NT2/D1 (cell line): ENCODE measurements around the gene CHPT1.

Experiments
- DNase-seq: peaks from one replicate; pipeline ENCODE4 v3.0.0-alpha.2; 2011; ENCODE audit warnings: low read depth, low spot score
- H3K27me3 ChIP-seq: 2 replicates; pipeline ENCODE4 v1.6.0; 2011; ENCODE audit warnings: mild to moderate bottlenecking; ENCODE audit not compliant: insufficient read length, insufficient read depth
- H3K36me3 ChIP-seq: 2 replicates; pipeline ENCODE4 v1.6.1; 2011; ENCODE audit warnings: mild to moderate bottlenecking, low read length, mixed read lengths; ENCODE audit not compliant: insufficient read depth, insufficient read length
- H3K4me1 ChIP-seq: 2 replicates; pipeline ENCODE4 v1.5.1; 2011; ENCODE audit not compliant: insufficient read depth, insufficient read length
- H3K4me3 ChIP-seq: 2 replicates; pipeline ENCODE4 v1.5.1; 2011; ENCODE audit warnings: low read depth; ENCODE audit not compliant: insufficient read length
- H3K9ac ChIP-seq: 2 replicates; pipeline ENCODE4 v1.6.0; 2011; ENCODE audit warnings: low read depth; ENCODE audit not compliant: insufficient read length
- H3K9me3 ChIP-seq: 2 replicates; pipeline ENCODE4 v1.5.1; 2011; ENCODE audit warnings: mild to moderate bottlenecking, low read length; ENCODE audit not compliant: insufficient read depth
- SUZ12 ChIP-seq: IDR thresholded peaks from 2 replicates; pipeline ENCODE4 v1.6.1; 2011; ENCODE audit not compliant: insufficient read length, insufficient read depth; ENCODE audit errors: extremely low read depth
- YY1 ChIP-seq: IDR thresholded peaks from 2 replicates; pipeline ENCODE4 v1.6.1; 2011; ENCODE audit not compliant: insufficient read length, insufficient read depth
- ZNF274 ChIP-seq: IDR thresholded peaks from 2 replicates; pipeline ENCODE4 v1.6.1; 2011; ENCODE audit warnings: mild to moderate bottlenecking, low read depth, low read length

The CHPT1 gene

DNA sequence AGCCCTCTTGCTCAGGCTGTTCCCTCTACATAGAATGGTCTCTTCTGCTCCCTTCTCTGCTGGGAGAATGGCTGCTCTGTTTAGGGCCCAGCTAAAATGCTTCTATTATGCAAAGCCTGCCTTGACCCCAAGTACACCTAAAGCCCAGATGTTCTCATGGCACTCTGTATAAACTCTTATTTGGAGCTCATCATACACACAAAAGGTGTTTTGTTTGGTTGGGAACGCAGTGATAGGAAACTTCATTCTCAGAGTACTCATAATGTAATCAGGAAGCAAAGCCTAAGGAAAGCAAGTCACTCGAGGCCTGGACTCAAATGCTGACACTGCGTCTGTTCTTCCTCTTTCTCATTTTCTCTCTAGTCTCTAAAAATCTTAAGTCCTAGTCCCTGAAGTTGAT is 80.0 kb downstream of the CHPT1 start:
- Histone ChIP-seq H3K9me3 (no peaks in the 10 kb centered on the region), H3K9ac (no peak overlapping the region), H3K4me1 (no peaks in the 10 kb centered on the region), H3K4me3 (no peak overlapping the region), H3K27me3 (no peaks in the 10 kb centered on the region), H3K36me3 (peaks cover 12% of the 10 kb centered on the region)
- DNase-seq, result no peak
- no peak for TF ChIP-seq YY1
- TF ChIP-seq SUZ12, result no peak
- no peak for TF ChIP-seq ZNF274

DNA sequence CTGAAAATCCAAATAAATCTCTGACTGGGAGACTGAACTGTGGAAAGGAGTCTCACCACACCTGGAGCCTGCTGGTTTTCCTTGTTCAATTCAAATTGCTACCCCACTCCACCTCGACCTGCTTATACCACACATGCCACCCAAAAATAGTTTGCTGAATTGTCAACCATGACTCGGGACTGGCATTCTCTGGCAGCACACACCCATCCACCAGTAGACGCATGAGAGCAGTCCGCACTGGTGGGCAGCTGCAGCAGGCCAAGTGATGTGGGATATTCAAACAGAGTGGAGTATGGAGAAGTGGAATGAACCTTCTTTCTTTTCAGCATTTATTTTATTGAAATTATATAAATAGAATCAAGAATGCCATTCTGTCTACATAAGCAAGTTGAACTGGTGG is 80.5 kb downstream of the CHPT1 start:
- Histone ChIP-seq H3K4me3 (no peak overlapping the region), H3K36me3 (peaks cover 12% of the 10 kb centered on the region), H3K4me1 (no peaks in the 10 kb centered on the region), H3K9ac (no peak overlapping the region), H3K9me3 (no peaks in the 10 kb centered on the region), H3K27me3 (no peaks in the 10 kb centered on the region)
- DNase-seq, result no peak
- no peak for TF ChIP-seq YY1
- no peak for TF ChIP-seq ZNF274
